HG03095 (cell line): ENCODE data around the gene AEBP1.
"Not testable (repeated sequence)": the region's sequence is repeated elsewhere in the genome, so short reads cannot be mapped to it uniquely, and the experiment has no call there.

Source experiments
- ATAC-seq: cut with Tn5 transposase; IDR thresholded peaks from one replicate; pipeline ENCODE4 v1.9.1; 2021; ENCODE audit warnings: moderate library complexity; ENCODE audit not compliant: unreplicated experiment

AEBP1 gene

GRCh38 chr7:44116087-44116788, 12.1 kb downstream of the AEBP1 start:
- no peak for ATAC-seq

DNA sequence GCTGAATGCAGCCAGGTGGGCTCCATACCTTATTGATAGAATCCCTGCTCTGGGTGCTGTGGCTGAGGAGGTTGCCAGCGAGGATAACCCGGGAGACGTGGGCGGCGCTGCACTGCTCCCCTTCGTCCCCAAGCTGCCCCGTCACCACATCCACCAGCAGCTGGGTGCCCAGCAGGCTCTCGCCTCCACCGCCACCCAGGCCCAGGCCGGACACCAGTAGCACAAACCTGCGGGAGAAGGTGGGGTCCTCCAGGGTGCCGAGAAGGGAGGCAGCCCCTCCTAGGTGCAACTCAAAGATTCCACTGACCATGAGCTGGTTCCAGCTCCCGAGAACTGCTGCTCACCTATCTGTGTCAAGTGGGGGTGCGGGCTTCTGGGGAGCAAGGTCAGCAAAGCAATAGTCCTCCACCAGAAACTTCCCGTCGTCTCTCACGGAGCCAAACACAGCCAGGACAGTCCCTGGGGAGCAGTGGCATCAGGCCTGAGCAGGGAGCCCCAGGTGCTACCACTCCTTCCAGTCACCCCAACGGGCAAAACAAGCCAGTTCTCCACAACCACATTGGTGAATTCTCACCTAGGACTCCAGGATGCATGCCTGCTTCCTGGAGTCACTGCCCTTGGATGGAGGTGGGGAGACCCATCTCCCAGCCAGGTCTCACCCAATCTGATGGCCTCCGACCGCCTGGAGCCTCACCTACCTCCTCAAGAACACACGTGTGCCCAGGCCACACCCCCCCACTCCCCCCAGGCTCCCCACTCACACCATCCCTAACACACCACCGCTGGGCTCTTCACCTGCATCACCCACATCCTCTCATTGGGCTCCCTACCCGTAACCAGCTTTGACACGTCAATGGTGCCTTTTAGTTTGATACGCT, 12.9 kb downstream of the AEBP1 start:
- no peak for ATAC-seq

- no peak for ATAC-seq
Observed at GRCh38 chr7:44117801-44118429, 13.8 kb downstream of the AEBP1 start.

- ATAC-seq: no peak
Observed at GRCh38 chr7:44119829-44120380, 15.8 kb downstream of the AEBP1 start.

DNA sequence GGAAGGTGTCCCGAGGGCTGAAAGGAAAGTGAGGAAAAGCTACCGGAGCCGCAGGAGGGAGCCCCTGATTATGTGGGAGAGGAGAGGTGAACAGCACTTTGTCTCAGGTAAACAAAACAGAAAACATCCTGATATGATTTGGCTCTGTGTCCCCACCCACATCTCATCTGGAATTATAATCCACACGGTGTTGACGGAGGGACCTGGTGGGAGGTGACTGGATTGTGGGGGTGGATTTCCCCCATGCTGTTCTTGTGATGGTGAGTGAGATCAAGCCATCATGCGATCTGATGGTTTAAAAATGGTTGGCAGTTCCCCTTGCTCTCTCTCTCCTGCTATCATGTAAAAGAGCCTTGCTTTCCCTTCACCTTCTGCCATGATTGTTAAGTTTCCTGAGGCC, 16.2 kb downstream of the AEBP1 start:
- no peak for ATAC-seq

DNA sequence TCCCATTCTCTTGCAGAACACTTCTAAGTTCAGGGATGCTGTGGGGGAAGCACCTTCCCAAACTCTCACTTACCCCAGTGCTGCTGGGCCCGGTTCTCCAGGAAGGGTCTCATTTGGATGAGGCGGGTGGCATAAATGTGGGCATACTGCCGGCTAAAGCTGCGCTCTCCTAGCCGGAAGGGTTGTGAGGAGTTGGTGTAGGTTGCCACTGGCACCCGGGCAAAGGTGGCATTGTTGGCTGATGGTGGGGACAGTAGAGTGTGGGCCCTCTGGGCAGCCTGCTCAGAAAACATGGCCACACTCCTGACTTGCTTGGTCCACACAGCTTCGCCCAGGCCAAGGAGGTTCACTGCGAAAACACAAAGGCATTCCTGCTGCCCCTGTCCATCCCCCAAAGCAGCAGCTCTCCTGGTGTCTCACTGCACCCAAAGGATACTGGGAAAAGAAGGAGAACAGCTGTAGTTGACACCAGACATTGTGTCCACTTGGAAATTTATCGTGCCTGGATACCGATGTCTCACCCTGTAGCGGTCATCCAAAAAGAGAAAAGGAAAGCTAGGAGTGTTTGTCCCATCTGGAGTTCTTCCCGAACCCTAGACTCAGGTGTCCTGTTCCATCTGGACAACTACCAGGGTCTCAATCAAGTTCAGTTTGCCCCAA, 17.7 kb downstream of the AEBP1 start:
- no peak for ATAC-seq

DNA sequence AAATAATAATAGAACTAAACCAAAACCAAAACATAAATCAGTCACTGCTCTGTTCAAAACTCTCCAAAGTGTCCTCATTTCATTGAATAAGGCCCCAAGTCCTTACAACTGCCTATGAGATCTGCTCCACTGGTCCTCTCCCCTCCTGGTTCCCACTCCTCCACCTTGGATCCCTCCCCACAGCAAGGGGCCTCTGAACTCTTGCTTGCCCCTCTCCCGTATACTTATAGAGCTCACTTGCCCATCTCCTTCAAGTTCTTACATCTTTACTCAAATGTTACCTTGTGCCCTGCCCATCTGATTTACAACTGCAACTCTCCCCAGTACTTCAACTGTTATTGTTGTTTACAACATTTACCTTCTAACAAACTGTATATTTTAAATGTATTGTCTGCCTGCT, 18.4 kb downstream of the AEBP1 start:
- no peak for ATAC-seq

- ATAC-seq: peak; percentile 99
Observed at GRCh38 chr7:44123190-44124003, 19.3 kb downstream of the AEBP1 start, which contains the start of gene POLD2. Gene POLD2 (minus strand): TSS chr7:44123548. CDS start chr7:44122053, 1,495 bp downstream.

- ATAC-seq: no peak
Observed at GRCh38 chr7:44124822-44125202, 20.7 kb downstream of the AEBP1 start.

DNA sequence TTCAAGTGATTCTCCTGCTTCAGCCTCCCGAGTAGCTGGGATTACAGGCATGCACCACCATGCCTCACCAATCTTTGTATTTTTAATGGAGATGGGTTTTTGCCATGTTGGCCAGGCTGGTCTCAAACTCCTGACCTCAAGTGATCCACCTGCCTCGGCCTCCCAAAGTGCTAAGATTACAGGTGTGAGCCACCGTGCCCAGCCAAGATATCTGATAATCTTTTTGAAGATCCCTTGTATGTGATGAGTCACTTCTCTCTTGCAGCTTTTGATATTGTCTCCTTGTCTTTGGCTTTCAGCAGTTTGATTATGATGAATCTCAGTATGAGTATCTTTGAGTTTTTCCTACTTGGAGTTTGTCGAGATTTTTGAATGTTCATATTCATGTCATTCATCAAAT, 22.4 kb downstream of the AEBP1 start:
- not testable (repeated sequence) for ATAC-seq

GRCh38 chr7:44127161-44127560, 23.0 kb downstream of the AEBP1 start:
- ATAC-seq: no peak

DNA sequence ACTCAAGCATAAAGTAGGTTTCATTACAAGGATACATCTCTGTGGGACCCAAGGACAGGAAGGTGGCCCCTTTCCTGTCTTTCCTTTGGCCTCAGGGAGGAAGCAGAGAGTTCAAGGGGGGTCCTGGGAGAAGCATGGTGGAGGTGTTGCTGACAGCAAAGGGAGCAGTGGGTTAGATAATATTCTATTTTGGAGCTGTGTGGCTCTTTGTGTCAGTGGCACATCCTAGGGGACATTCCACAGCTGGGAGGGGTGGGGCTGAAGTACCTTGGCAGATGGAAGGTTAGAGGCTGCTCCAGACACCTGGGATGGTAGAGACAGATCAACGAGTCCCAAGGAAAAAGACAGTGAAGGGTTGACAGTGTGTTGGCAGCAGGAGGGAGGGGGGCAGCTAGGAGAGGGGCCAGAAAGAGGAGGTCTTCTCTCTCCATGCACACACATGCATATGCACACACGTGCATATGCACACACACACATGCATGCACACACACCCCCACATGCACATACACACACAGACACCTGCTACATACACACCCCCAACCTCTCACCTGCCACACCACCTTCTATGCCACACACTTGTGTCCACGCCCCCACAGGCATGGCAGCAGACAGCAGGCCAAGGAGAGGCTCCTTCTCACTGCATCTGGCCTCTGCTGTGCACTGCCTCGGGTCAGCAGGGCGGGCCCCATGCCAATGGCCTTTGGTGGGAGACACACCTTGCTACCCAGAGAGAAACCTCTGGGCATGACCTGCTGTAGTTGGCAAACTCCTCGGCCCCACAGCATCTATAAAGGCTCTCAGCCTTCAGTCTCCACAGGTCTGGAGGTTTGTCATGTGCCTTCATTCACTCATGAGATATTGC, 24.8 kb downstream of the AEBP1 start:
- ATAC-seq: no peak

DNA sequence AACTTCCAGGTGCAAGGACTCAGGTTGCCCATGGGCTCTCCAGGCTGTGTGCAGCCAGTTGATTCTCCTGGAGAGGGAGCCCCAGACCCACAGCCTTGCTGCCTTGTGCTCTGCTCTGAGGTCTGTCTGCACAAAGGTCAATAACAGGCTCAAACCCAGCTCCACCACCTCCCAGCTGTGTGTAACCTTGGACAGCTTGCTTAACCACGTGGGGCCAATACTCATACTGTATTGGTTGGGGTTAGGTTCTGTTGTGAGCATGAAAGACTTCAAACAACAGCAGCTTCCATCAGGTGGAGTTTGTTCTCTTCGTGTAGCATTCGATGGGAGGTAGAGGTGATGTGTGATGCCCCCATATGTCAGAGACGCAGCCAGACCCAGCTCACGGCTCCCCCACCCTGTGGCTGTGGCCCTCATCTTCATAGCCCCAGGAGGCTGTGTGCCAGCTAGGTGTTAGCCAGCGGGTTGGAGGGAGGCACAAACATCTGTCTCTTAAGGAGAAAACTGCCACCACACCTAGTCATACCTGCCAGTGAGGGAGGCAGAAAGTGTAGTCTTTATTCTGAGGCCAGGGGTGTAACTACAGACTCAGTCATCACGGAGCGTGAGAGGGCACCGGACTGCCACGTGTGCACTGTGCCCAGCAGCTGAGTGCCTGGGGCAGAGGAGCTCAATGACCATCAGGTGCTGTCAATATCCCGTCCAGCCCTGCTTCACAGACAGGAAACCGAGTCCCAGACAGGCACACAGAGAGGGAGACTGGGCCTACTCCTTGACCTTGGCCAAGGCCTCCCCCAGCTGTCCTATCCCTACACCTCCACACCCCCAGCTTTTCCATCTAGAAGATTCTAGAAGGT, 27.3 kb downstream of the AEBP1 start:
- no peak for ATAC-seq

GRCh38 chr7:44132039-44132438, 27.9 kb downstream of the AEBP1 start:
- ATAC-seq: no peak

GRCh38 chr7:44133295-44133694, 29.1 kb downstream of the AEBP1 start:
- no peak for ATAC-seq

DNA sequence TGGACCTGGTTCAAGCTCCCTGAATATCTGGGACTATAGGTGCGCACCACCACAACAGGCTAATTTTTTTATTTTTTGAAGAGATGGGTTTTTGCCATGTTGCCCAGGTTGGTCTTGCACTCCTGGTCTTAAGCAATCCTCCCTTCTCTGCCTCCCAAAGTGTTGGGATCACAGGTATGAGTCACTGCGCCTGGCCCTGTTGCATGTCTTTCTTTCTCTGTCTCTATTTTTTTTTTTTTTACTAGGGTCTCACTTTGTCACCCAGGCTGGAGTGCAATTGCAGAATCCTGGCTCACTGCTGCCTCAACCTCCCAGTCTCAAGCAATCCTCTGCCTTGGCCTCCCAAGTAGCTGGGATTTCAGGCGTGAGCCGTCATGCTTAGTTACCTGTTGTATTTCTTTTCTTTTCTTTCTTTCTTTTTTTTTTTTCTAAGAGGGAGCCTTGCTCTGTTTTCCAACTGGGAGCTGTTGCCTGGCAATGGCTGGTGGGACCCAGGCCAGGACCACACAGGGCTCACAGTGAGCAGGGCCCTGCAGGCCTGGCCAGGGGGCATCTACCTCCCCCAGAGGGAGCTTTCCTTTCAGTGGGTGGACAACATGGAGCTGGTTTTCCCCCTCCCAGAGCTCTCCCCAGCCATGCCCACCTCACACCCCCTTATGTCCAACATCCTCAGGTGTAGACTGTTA, 30.9 kb downstream of the AEBP1 start:
- no peak for ATAC-seq

GRCh38 chr7:44136731-44137130, 32.6 kb downstream of the AEBP1 start:
- no peak for ATAC-seq

DNA sequence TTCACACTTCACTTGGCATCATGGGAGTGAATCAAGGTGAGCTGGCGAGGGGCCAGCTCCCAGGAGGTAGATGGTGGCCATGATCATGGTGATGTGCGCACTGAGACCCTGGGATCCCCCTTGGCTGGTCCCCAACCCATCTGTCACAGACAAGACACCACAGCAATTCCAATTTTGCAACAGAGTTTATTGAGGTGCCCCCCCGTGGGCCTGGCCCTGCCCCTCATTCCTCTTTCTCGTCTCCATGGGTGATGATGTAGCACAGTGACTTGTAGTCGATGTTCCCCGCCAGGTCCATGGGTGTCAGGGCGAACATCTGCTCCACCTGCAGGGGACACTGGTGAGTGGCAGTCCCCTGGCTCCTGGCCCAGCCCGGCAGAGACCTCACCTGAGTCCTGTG, 34.6 kb downstream of the AEBP1 start:
- no peak for ATAC-seq
